Parathyroid adenoma (tissue), 2 donors: Measurements from ENCODE around the gene MYO5B.

Experiments
- H2AFZ ChIP-seq: fragments of 300-600 bp; sonication (generic); one replicate; pipeline ENCODE4 v1.7.0; 2017; ENCODE audit warnings: antibody characterized with exemption, mild to moderate bottlenecking
- H3K27ac ChIP-seq: fragments of 300-600 bp; sonication (generic); one replicate; pipeline ENCODE4 v1.7.0; 2017
- H3K27me3 ChIP-seq: fragments of 300-600 bp; sonication (generic); one replicate; pipeline ENCODE4 v1.7.0; 2017; ENCODE audit warnings: low read length; ENCODE audit not compliant: control insufficient read depth, insufficient read depth
- H3K36me3 ChIP-seq: fragments of 300-600 bp; sonication (generic); one replicate; pipeline ENCODE4 v1.7.0; 2017; ENCODE audit warnings: low read length; ENCODE audit not compliant: control insufficient read depth, insufficient read depth
- H3K4me1 ChIP-seq: fragments of 300-600 bp; sonication (generic); one replicate; pipeline ENCODE4 v1.7.0; 2017; ENCODE audit warnings: control low read depth
- H3K4me2 ChIP-seq: fragments of 300-600 bp; sonication (generic); one replicate; pipeline ENCODE4 v1.7.0; 2017; ENCODE audit warnings: low read length
- H3K4me3 ChIP-seq: fragments of 300-600 bp; sonication (generic); one replicate; pipeline ENCODE4 v1.7.0; 2017; ENCODE audit warnings: low read depth, low read length
- H3K79me2 ChIP-seq: fragments of 300-600 bp; sonication (generic); one replicate; pipeline ENCODE4 v1.7.0; 2017; ENCODE audit warnings: control low read depth
- H3K9ac ChIP-seq: fragments of 300-600 bp; sonication (generic); one replicate; pipeline ENCODE4 v1.7.0; 2017; ENCODE audit warnings: mild to moderate bottlenecking
- H3K9me3 ChIP-seq: fragments of 300-600 bp; sonication (generic); one replicate; pipeline ENCODE4 v1.7.0; 2017; ENCODE audit warnings: low read length; ENCODE audit not compliant: control insufficient read depth
- TF ChIP-seq, protein P1 (sequence below): fragments of 300-600 bp; sonication (generic); IDR thresholded peaks from one replicate; pipeline ENCODE4 v1.7.0; 2017; ENCODE audit warnings: antibody characterized with exemption, mild to moderate bottlenecking
- donor health status: primary hyperparathyroidism.

The MYO5B gene

DNA sequence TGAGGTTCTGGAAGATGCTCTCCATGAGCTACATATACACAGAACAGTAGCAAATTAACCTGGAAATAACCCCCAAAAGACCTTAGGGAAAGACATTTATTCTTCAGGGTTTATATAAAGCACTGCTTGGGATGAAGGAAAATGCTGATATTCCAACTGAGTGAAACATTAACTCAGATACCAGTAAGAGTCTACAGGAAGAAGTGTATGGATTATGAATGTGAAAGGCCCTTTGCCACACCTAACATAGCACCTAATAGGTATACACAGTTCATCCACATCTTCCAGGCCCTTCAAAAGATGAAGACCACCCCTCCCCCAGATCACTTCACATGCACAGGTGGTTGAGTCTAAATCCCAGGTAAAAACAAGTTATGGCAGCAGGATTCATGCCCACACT, 50.4 kb downstream of the MYO5B start:
- H3K9ac ChIP-seq = no peak overlapping the region
- H3K79me2 ChIP-seq = peaks cover 42% of the 10 kb centered on the region
- no peak overlapping the region for H3K4me2 ChIP-seq
- H3K27ac ChIP-seq = no peak overlapping the region
- H3K4me3 ChIP-seq = no peak overlapping the region
- H3K36me3 ChIP-seq = no peaks in the 10 kb centered on the region
- no peaks in the 10 kb centered on the region for H3K27me3 ChIP-seq
- TF ChIP-seq, protein P1, sequence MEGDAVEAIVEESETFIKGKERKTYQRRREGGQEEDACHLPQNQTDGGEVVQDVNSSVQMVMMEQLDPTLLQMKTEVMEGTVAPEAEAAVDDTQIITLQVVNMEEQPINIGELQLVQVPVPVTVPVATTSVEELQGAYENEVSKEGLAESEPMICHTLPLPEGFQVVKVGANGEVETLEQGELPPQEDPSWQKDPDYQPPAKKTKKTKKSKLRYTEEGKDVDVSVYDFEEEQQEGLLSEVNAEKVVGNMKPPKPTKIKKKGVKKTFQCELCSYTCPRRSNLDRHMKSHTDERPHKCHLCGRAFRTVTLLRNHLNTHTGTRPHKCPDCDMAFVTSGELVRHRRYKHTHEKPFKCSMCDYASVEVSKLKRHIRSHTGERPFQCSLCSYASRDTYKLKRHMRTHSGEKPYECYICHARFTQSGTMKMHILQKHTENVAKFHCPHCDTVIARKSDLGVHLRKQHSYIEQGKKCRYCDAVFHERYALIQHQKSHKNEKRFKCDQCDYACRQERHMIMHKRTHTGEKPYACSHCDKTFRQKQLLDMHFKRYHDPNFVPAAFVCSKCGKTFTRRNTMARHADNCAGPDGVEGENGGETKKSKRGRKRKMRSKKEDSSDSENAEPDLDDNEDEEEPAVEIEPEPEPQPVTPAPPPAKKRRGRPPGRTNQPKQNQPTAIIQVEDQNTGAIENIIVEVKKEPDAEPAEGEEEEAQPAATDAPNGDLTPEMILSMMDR = no peak
- peaks cover 12% of the 10 kb centered on the region for H3K4me1 ChIP-seq
- H3K9me3 ChIP-seq = no peaks in the 10 kb centered on the region
- no peak overlapping the region for H2AFZ ChIP-seq

DNA sequence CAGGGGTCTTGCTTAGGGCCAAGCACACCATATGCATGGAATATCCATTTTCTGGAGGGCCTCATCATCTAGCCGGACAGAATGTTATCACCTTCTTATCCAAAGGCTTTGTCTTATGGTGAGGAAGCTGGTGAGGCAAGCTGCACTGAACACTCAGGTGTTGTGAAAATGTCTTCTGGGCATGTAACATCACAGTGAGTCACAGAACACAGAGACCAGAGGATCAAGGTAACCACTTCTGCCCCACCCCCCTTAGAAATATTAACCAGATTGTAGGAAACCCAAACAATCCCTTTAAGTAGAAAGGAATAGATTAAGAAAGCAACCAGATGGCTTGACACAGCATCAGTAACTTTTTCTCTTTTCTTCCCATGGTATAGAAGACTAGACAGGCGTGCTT, 51.1 kb downstream of the MYO5B start:
- H3K36me3 ChIP-seq = no peaks in the 10 kb centered on the region
- H3K4me3 ChIP-seq = no peak overlapping the region
- no peaks in the 10 kb centered on the region for H3K9me3 ChIP-seq
- H3K79me2 ChIP-seq = peaks cover 42% of the 10 kb centered on the region
- no peak overlapping the region for H3K9ac ChIP-seq
- peaks cover 12% of the 10 kb centered on the region for H3K4me1 ChIP-seq
- no peak overlapping the region for H2AFZ ChIP-seq
- no peaks in the 10 kb centered on the region for H3K27me3 ChIP-seq
- TF ChIP-seq, protein P1 = no peak
- no peak overlapping the region for H3K4me2 ChIP-seq
- no peak overlapping the region for H3K27ac ChIP-seq

GRCh38 chr18:50143294-50143693, 51.7 kb downstream of the MYO5B start:
- Histone ChIP-seq H3K4me2 (no peak overlapping the region), H3K79me2 (peaks cover 42% of the 10 kb centered on the region), H2AFZ (no peak overlapping the region), H3K4me3 (no peak overlapping the region), H3K36me3 (no peaks in the 10 kb centered on the region), H3K9ac (no peak overlapping the region), H3K27ac (no peak overlapping the region), H3K9me3 (no peaks in the 10 kb centered on the region), H3K27me3 (no peaks in the 10 kb centered on the region), H3K4me1 (peaks cover 13% of the 10 kb centered on the region)
- TF ChIP-seq, protein P1 = no peak

DNA sequence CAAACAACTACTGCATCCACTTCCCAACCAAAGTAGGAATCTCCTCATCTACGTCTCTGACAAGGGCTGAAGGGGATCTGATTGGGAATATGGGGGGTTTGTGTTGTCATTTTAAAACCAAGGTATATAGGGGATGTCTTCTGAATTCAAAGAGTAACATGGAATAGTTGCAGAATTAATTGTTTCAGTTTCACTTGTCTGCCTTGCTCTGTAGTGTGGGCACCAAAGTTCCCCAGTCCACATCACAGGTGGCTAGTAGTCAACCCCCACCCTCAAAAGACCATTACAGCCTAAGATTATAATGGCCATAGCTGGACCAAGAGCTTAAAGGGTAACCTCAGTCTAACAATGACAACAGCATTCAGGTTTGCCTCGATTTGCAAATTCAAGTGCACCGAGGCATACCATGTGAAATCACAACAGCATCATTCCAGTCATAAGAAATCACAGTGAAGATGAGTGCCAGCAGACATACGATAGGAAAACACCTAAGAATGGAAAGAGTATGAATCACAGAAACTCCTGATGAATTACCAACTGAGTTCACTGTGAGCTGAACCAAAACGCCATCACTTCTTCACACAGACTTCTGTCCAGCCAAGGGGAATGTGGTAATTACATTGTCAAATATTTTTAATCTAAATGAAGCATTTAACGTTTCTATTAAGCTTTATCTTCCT, 52.4 kb downstream of the MYO5B start:
- H3K36me3 ChIP-seq = no peaks in the 10 kb centered on the region
- peaks cover 42% of the 10 kb centered on the region for H3K79me2 ChIP-seq
- TF ChIP-seq, protein P1 = no peak
- H3K4me1 ChIP-seq = peaks cover 15% of the 10 kb centered on the region
- no peak overlapping the region for H3K9ac ChIP-seq
- H3K27me3 ChIP-seq = no peaks in the 10 kb centered on the region
- H3K4me2 ChIP-seq = no peak overlapping the region
- H3K4me3 ChIP-seq = no peak overlapping the region
- no peaks in the 10 kb centered on the region for H3K9me3 ChIP-seq
- no peak overlapping the region for H2AFZ ChIP-seq
- no peak overlapping the region for H3K27ac ChIP-seq
